GM19328 (cell line): Measurements from ENCODE around the gene PTP4A1.
"Not testable (repeated sequence)": the region's sequence is repeated elsewhere in the genome, so short reads cannot be mapped to it uniquely, and the experiment has no call there.

Source experiments
- ATAC-seq: cut with Tn5 transposase; IDR thresholded peaks from one replicate; pipeline ENCODE4 v1.9.1; 2021; ENCODE audit warnings: mild to moderate bottlenecking, moderate library complexity; ENCODE audit not compliant: unreplicated experiment

The PTP4A1 gene

DNA sequence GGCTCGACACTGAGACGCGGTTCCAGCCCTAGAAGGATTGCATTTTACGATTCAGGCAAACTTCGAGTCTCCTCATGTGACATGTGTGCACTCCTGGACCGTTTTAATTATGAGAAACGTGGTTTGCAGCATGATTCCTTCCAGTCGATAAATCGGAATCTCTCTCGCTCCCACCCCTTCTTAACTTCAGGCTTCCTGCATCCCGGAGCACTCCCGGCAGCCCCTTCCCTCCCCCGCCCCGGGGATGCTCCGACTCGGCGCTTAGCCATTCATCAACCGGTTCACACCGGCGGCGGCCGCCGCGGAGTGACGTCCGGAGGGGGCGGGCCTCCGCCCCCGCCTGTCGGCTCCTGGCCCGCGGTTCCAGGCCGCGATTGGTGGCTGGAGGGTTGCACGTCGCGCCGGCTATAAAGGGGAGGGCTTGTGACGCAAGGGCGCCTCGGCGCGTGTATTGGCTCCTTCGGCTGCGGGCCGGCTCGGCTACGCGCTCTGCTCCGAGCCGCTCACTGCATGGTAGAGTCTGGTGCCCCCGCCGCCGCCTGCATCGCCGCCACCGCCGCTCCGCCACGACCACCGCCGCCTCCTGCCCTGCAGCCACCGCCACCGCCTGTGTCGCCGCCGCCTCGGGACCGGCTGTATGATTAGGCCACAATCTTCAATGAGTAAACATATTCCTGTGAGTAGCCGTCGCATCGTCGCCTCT, at the start of gene PTP4A1, which contains the start of gene LOC128125822:
PTP4A1 (plus strand) TSS at position 437 of the 703 bp plus-strand sequence. CDS start 4,401 bp downstream, outside the sequence.
LOC128125822 (plus strand) TSS at position 437 of the 703 bp plus-strand sequence.
- ATAC-seq = peak; percentile 87

DNA sequence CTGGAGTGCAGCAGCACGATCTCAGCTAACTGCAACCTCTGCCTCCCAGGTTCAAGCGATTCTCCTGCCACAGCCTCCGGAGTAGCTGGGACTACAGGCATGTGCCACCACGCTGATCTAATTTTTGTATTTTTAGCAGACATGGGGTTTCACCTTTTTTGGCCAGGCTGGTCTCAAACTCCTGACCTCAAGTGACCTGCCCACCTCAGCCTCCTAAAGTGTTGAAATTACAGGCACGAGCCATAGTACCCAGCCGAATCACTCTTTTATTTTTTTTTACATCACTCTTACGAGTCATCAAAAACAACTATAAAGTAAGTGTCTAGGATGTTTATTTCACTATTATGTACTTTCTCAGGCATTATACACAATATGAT, 49.4 kb upstream of the PTP4A1 start:
- ATAC-seq = not testable (repeated sequence)

DNA sequence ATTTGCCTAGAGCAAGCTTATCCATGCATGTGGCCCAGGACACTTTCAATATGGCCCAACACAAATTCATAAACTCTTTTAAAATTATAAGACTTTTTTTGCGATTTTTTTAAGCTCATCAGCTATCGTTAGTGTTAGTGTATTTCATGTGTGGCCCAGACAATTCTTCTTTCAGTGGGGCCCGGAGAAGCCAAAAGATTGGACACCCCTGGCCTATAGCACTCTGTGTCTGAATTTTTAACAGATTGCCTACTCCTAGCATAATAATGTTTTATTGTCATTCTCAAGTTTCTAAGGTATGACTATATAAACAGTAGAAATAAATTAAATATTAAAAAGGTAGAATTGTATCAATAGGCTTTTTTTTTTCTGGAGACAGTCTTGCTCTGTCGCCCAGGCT, 48.6 kb upstream of the PTP4A1 start:
- ATAC-seq = no peak

DNA sequence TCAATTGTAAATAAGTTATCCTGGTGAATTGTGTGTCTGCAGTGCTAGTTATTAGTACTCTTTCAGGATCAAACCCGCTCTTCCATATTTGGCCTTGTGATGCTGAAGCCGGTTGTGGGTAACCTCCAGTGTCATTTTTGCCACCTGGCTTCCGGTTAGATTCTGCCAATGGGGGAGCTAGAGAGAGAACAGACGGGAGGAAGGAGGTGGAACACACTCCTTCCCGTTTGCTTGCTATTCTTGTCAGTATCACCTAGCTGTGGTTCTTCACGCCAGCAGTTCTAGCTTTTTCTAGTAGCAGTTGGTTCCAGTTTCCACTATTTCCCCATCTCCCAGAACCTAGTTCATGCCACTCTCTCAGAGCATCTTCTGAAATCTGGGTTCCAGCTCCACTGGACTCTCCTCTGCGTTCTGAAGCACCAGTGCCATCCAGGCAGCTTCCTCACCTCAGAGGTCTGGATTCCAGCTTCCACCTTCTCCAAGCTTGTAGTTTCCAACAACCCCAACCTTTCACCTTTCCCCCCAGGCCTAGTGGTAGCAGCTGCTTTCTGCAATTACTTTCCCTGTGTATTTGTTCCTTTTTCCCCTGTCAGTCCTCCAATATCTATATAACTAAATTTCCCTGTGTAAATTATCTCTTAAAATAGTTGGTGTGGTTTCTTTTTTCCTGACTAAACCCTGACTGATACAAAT, 46.9 kb upstream of the PTP4A1 start:
- ATAC-seq = no peak

DNA sequence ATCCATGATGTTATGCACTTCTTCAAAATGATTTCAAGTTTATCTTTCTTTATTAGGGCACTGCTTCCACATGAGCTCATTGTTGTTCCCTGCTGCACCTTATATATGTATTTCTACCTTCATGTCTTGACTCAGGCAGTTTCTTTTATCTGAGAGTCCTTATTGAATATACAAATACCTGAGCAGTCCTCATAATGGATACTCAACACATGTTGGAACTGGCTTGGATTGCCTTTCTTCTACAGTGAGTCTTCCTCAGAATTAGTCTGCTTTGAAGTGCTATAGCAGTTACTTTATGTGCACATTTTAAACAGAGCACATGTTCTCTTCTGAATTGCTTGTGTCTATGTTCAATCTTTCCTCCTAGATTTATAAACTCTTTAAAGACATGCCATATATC, 45.3 kb upstream of the PTP4A1 start:
- no peak for ATAC-seq

DNA sequence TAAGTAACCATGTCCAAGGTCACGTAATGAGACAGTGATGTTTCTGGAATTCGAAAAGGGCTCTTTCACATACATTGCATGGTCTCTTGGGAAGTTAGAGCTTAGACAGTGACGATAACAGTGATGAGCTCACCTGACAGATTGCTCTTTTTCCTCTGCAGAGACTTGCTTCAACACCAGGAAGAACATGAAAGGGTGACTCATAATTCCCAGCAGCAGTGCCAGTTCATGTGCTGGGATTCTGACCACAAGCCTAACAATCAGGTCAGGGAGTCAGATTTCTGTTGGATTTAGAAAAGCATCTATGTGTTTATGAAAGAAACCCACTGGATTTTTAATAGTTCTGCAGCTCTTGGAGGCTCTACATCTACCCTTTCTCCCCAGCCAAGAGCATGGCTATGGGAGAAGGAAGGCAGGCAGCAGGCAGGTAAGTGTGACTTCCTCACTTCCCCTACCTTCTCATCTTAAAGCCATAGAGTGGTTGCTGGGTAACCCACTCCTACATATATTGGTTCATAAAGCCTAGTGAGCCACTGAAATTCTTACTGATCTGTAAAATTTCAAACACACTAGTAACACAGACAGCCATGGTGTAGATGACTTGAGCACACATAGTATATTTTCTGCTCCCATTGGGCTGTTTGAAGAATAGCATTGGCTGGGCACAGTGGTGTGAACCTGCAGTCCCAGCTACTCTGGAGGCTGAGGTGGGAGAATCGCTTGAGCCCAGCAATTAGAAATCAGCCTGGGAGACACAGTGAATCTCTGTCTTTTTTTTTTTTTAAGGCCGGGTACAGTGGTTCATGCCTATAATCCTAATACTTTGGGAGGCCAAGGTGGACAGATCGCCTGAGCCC, 44.4 kb upstream of the PTP4A1 start:
- no peak for ATAC-seq

DNA sequence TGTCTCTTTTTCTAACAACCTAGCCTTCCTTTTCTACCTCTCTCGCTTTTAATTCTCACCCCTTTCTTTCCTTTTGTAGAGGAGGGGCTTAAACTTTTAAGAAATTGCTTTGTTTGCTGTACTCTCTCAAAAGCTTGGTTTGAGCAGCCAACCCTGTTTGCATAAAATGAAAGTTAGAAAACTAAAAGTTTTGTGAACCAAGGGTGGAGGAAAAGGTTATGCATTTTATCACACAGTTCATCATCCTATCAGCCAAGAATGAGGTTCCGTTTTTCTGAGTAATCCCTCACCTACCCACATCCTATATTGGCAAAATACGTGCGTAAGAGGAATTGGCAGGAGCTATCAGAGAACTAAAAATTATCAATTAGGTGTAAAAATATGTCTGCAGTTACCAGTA, 42.8 kb upstream of the PTP4A1 start:
- no peak for ATAC-seq

DNA sequence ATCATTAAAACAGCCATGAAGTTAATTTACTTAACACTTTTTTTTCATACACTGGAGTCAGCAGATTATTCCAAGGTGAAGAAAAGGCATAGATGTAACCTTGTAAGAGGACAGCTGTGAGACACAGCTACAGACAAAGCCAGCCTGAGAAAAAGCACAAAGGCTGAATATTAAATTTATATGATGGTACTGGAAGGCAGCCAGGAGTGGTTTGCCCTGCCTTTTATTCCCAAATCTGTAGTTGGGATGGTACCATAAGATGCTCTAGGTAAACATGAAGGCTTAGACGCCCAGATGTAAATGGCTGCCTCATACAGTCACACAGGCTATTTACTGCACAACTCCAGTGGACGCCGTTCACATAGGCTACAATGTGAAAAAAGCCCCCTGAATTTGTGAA, 42.1 kb upstream of the PTP4A1 start:
- no peak for ATAC-seq

DNA sequence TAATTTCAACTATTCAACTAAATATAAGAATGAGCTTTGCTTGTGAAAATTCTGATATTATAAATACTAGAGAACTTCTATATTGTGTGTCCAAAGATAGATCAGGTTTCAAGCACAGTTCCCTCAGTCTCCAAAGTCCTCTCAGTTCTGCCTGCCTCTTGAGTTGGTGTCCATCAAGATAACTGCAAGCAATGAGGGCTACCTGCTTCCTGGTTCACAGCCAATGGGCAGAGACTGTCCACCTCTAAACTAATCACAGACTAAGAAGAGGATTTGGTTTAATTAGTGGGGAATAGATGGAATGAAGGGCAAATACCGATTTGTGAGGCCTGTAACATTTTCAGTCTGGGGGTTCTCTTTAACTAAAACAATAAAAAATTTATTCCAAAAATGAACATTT, 41.3 kb upstream of the PTP4A1 start:
- no peak for ATAC-seq

DNA sequence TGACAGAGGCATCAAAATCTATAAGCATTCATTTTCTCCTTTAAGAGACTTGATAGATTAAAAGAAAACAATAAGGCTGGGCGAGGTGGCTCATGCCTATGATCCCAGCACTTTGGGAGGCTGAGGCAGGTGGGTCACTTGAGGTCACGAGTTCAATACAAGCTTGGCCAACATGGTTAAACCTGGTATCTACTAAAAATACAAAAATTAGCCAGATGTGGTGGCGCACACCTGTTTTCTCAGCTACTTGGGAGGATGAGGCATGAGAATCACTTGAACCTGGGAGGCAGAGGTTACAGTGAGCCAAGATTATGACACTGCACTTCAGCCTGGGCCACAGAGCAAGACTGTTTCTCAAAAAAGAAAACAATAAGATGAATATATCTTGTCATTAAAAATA, 39.3 kb upstream of the PTP4A1 start:
- no peak for ATAC-seq

DNA sequence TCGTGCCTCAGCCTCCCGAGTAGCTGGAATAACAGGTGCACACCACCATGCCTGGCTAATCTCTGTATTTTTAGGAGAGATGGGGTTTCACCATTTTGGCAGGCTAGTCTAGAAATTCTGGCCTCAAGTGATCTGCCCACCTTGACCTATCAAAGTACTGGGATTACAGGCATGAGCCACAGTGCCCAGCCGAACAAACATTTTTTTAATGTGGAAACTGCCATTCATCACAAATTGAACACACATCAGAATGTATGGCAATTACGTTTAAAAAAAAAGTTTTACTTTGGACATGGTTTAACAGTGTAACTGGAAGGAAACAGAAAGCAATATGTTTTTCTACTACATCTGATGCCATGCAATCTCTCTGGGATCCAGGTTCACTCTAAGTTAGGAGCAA, 38.3 kb upstream of the PTP4A1 start:
- ATAC-seq = no peak

DNA sequence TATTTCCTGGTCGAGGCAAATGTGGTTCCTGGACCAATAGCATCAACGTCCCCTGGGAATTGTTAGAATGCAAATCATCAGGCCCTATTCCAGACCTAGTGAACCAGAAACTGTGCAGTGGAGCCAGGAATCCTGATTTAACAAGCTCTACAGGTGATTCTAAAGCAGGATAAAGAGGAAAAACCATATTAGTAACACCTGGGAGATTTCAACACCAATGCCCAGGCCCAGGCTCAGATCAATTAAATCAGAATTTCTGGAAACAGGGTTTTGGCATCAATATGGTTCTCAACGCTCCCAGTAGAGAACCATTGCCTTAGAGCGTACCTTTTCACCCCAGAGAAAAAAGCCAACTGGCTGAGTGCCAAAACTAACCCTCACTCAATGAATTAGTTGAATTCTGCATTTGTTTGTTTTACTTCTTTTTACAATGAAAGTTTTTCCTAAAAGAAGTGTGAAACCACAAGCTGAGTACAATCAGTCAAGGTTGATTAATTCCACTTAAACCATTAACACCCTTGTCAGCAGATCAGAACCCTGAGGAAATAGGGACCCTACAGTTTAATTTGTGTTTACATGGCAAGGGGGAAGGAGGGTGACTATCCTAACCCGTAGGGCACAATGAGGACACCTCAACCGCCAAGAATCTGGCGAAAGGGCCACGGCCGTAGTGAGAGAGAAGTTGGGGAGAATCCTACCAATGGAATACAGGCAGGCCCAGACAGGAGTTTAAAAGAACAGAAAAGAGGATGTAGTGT, 34.9 kb upstream of the PTP4A1 start:
- ATAC-seq = no peak

DNA sequence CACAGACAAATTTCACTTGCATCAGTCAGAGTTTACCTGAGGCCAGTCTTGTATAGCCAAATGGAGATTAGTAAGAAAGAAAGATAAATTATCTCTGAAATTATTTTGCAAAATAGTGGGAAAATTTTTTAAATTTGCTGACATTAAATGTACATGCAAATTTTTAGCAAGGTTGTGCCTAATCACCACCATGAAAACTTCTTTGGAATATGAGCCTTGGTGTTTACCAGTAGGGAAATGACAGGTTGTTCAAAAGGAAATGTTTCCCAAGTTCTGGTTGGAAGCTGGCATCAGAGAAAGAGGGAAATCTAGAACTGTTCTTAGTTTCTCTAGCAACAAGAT, 34.4 kb upstream of the PTP4A1 start:
- no peak for ATAC-seq

DNA sequence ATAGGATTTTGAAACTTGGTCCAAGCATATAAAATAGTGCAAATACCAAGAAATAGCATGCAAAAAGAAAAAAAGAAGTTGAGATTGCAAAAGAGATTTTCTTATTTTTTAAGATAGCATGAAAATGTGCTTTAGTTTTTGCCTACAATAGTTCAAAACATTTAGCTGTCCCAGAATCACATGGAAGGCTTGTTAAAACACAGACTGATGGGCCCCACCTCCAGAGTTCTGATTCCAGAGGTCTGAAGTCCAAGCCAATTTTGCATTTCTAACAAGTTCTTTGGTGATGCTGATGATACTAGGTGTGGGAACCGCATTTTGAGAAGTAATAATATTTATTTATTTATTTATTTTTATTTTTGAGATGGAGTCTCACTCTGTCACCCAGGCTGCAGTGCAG, 33.7 kb upstream of the PTP4A1 start:
- no peak for ATAC-seq

DNA sequence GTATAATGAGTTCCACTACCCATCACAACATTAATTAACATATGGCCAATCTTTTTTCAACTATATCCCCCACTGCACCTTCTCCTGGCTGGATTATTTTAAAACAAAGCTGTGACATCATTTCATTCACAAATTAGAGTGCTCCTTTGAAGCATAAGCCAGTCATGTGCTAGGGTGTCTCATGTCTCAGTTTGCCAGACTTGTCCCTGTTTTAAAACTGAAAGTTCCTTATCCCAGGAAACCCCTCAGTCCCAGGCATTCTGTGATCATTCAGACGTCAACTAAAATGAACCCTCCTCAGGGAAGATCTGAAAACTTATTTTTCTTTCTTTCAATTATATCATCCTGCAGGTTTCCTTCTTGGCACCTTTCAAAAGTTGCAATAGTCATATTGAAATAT, 29.3 kb upstream of the PTP4A1 start:
- no peak for ATAC-seq

DNA sequence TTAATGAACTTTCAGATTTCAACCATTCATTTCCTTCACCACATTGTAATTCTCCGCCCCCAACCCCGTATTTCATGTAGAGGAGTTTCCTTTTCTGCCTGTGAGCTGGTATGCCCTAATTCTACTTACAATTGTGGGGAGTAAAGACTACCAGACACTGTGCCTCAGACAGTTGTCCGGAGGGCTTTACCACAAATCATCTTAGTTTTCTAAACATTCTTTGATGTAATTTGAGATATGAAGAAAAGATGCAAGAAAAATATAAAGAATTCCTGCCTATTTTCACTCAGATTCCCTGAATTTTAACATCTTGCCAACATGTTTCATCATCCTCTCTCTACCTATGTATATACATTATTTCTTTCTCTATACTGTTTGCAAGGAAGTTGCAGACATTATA, 28.3 kb upstream of the PTP4A1 start:
- ATAC-seq = no peak

DNA sequence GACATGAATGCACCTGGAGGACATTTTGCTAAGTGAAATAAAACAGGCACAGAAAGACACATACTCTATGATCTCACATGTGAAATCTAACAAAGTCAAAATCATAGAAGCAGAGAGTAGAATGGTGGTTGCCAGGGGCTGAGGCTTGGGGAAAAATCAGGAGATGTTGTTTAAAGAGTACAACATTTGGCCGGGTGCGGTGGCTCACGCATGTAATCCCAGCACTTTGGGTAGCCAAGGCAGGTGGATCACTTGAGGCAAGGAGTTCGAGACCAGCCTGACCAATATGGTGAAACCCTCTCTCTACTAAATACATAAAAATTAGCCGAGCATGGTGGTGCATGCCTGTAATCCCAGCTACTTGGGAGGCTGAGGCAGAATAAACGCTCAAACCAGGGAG, 26.0 kb upstream of the PTP4A1 start:
- no peak for ATAC-seq

DNA sequence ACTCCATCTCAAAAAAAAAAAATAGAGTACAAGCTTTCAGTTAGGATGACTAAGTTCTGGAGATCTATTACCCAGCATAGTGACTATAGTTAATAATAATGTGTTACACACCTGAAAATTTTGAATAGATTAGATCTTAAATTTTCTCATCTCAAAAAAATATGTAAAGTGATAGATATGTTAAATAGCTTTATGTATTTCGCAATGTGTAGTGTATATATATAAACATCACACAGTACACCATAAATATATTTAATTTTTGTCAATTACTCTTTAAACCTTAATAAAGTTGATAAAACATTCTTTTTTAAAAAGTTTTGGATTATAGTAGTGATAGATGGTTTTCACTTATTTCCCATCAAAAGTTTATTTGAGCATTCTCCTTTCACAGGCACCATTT, 25.6 kb upstream of the PTP4A1 start:
- no peak for ATAC-seq

DNA sequence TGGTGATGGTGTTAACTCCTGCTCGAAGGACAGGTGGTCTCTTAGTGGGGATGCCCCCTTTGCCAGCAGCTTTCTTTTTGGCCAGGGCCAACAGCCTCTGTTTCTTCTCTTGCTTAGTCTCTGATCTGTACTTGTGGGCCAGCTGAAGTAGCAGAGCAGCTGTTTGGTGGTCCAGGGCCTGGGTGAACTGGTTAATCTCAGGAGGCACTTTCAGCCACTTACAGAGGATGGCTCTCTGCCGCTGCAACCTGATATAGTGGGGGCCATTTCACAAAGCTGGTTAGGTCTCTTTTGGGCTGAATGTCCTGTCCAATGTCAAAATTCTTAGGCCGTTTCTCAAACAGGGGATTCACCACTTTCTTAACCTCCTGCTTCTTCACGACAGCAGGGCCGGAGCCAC, 23.2 kb upstream of the PTP4A1 start:
- no peak for ATAC-seq

DNA sequence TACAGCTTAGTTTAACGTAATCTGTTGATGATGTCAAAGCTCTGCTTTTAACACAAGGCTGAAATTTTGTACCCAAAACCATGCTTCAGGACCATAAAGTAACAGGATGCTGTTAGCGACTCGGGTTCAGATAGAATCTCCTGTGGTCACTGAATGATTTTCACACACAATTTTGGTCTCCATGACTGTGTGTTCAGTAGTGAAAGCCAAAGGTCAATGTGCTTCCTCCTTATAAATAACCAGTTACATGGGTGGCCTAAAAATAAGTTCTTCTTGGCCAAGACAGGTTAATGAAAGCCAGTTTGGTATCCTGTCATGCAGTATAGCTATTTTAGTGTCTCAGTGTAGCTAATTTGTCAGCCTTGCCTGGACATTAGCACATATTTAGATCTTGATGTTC, 19.1 kb upstream of the PTP4A1 start:
- ATAC-seq = peak; percentile 91

DNA sequence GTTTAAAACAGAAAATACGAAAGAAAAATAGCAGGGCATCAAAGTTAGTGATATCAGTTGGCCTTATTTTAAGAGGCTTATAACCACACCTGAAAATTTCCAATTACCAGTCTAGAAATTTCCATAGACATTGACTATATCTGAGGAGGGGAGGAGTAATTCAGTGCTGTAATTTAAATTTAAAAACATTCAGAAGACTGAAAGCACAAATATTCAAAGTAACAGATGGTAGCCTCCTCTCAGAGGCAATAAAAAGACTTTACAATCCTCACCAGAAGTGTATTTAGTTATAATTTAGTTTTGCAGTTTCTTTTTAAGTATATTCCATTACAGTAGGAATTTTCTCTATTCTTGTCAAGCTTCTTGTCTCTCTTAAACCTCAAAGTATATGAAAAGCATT, 18.4 kb upstream of the PTP4A1 start:
- no peak for ATAC-seq
